Measurements from ENCODE around the gene RGL1. TPM values are rescaled to one million over a fixed set of nuclear protein-coding genes. Genes with fewer than 3 reads are reported as not detected.
A peak's percentile ranks its signal among the peaks of the same experiment; 100 is the strongest.

RGL1 gene
- total RNA-seq, 1 experiment from 2014 or later, result 0.03 TPM

DNA sequence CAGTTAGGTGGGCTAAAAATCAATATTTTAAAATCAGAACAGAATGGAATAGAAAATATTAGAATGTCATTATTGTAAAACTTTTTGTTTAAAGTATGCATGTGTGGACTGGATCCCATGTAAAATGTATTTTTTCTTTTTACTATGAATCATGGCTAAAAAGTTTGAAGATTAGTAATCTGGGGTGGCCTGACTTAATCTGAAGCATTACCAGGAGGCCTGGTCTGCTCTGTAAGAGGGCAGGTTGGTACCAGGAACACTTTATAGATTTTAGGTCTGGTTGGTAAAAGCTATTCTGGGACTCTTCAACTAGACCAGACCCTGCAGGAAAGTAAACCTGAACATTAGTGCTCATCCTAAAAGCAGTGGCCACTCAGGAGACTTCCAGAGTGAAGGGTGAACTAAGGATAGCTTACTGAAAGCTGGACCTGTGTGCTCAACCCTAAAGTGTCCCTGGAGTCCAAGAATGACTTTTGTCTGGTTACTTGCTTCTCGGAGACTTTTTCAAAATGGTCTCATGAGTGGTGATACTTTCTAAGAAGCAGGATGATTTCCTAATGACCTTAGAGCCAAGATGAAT is 16.5 kb downstream of the RGL1 start:
- no peak for DNase-seq (ENCODE audit: low spot score)

DNA sequence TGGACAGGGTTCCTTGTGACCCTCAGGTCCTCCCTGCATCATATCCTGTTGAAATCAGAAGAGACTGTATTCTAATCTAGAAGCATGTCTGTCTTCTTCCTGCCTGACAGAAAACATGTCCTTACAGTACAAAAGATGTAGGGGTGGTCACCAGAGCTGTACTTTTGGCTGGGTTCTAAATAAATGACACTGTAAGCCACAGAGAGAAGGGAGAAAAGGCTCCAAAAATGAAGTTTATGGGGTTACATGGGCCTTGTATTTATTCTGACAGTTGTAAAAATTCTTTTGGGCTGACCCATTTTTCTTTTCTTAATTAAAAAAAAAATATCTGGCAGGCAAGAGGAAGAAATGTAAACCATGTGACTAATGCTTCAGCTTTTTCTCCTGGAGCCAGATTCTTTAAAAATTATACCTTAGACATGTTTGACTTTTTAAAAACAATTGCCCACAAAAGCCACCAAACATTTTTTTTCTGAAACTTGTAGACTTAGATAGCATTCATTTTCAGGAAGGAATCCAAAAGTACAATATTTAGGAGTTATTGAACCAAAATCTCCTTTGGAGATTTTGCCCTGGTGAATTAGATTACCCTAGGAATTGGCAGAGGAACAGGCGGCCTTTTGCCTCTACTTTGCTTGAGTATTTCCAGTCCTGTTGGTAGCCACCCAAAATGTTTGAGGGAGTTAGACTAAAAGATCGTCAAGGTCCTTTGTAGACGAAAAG is 17.1 kb downstream of the RGL1 start:
- DNase-seq (ENCODE audit: low spot score), result no peak

DNA sequence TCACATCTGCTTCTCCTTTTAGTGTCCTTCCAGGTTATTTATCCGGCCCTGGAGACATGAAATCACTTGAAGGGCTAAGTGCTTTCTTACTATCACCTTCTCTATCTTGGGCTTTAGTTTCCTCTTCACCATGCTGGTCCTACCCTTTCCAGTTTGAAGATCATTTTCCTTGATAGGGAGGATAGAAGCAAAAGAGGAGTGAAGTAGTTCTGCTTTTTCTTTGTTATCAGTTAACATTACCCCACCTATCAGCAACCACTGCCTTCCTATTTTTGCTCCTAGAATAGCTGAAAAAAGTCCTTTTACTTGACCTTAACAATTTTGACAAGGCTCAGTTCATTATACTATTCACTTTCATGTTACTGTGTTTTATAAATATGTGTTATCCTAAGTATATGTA is 19.4 kb downstream of the RGL1 start:
- DNase-seq (ENCODE audit: low spot score), result no peak

- DNase-seq (ENCODE audit: low spot score), result no peak
These were observed 22.9 kb downstream of the RGL1 start for GRCh38 chr1:183827801-183828200.

- DNase-seq (ENCODE audit: low spot score), result no peak
These were observed 25.5 kb downstream of the RGL1 start for GRCh38 chr1:183830389-183830788.

DNA sequence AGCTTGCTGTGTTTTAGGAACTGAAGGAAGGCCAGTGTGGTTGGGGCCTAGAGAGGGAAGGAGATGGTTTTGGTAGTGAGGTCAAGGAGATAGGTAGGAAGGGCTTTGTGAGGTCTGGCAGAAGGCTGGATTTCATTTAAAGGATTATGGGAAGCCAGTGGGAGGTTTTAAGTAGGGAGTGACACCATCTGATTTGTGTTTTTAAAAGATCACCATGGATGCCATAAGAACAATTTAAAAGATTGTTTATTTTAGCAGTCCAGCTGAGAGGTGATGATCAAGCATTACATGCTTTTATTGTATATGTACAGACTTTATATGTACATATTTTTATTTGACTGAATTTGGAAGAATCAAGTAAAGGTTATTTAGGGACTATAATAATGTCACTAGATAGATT is 26.4 kb downstream of the RGL1 start:
- no peak for DNase-seq (ENCODE audit: low spot score)

- no peak for DNase-seq (ENCODE audit: low spot score)
These were observed 27.5 kb downstream of the RGL1 start for GRCh38 chr1:183832459-183832858.

- no peak for DNase-seq (ENCODE audit: low spot score)
These were observed 29.6 kb downstream of the RGL1 start for GRCh38 chr1:183834568-183834967.

DNA sequence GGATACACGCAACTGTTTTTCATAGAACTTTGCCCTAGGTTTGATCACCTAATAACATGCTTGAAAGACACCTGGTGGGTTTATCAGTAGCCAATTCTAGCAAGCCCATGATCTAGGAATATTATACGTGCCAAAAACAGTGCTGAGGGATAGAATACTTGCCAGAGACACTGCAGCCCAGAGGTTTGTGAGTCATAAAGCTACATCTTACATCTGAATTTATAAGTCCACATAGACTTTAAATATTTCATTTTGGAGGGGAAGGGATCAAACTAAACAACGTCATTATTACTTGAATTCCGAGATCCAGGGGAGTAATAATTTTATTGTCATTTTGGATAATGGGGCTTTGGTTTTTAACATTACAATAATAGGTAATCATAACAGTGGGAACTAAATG is 31.7 kb downstream of the RGL1 start:
- DNase-seq (ENCODE audit: low spot score), result no peak

GRCh38 chr1:183837062-183837461 is 32.1 kb downstream of the RGL1 start:
- DNase-seq (ENCODE audit: low spot score), result no peak

- no peak for DNase-seq (ENCODE audit: low spot score)
These were observed 33.3 kb downstream of the RGL1 start for GRCh38 chr1:183838221-183838620.

DNA sequence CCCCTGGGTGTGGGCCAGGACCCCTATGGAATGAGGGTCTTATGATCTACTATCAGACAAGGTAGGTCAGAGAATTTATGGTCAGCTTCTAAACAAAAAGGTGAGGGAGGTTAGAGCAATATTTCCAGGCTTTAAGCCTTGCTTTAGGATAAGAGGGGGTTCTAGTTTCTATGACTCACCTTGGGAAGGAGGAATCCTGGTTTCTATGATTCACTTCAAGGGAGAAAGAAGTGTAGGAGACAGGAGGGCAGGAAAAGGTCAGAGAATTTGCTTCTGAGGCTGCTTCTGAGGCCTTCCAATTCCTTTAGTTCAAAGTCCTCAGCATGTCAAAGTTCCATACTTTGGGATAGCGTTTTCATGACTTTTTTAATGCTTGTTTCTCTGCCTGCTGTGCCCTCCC is 35.2 kb downstream of the RGL1 start:
- no peak for DNase-seq (ENCODE audit: low spot score)

DNA sequence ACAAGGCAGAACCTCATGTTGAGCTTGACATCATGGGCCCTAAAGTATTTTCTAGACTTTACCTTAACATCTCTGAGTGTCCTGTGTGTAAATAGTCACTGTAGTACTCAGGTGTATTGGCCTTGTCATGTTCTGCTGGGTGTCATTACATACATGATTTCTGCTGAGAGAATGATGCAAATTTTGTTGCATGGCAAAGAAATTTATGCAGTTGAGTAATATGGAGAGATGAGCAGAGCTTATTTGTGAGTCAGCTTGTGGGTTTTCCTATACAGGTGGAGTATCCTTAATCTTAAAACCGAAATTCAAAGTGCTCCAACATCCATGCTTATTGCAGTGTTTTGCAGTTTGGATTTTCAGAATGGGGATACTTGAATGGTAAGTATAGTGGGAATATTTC is 36.6 kb downstream of the RGL1 start:
- DNase-seq (ENCODE audit: low spot score), result no peak

- DNase-seq (ENCODE audit: low spot score), result peak; percentile 37
These were observed 37.3 kb downstream of the RGL1 start for GRCh38 chr1:183841950-183842794.

- no peak for DNase-seq (ENCODE audit: low spot score)
These were observed 37.9 kb downstream of the RGL1 start for GRCh38 chr1:183842795-183843144.

DNA sequence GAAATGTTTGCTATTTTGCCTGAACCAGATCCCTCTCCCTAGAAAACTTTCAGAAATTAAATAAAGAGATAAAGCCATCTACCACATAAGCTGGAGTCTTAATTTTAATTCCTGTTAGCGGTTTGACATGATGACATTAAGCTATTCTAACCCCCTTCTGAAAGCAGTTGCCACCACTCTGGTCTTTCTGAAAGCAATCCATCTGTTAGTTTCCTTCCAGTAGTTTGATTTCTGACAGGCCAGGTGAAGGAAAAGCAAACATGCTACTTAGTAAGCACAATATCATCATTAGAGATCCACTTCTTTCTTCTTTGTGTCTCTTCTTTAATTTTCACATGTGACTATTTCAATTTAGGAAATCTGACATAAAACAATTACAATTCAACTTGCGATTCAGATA is 39.9 kb downstream of the RGL1 start:
- no peak for DNase-seq (ENCODE audit: low spot score)

GRCh38 chr1:183845681-183846080 is 40.8 kb downstream of the RGL1 start:
- DNase-seq (ENCODE audit: low spot score), result no peak

DNA sequence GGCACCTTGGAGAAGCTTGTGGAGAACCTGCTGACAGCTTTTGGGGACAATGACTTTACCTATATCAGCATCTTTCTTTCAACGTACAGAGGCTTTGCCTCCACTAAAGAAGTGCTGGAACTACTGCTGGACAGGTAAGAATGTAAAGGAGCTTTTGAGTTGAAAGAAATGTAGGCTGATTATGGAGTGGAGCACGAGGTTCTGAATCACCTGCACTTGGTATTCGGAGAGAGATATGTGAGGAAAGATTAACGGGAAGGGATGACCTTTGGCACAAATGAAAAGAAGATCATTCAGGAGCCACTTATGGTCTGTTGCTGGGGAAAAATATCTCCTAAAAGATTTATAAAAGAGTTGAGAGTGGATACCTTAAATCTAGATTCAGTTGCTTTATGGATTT is 42.7 kb downstream of the RGL1 start:
- no peak for DNase-seq (ENCODE audit: low spot score)

DNA sequence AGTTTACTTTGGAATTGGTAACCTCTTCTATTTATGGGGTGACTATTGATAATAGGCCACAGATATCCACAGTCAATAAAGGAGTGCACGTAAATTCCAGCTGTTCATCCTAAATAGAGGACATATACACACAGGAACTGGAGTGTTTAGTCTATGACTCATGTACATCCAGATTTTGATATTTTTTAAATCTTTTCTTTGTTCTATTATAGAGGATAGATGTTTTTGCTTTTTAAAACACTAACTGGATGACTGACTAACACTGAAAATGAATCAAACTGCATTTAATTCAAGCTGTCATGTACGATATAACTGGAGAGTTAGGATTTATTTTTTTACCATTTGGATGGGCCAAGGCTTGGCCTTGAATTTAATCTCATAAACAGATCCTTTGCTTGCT is 45.9 kb downstream of the RGL1 start:
- no peak for DNase-seq (ENCODE audit: low spot score)

DNA sequence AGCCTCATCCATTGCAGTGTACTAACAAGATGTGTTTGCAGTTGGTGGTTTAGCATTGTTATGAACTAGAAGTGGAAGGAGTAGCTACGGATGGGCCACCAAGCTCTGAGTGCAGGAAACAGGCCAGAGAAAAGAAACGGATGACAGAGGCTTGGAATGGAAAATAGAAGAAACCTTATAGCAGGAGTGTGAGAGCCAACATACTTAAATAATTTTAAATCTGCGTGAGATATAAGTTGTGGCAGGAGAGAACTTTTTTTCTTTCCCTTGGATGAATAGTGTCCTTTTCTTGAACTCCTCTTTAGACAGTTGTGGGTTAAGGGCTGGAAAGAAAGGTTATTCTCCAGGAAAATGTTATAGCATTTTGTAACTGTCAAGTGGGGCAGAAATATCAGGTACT is 54.2 kb downstream of the RGL1 start:
- no peak for DNase-seq (ENCODE audit: low spot score)

DNA sequence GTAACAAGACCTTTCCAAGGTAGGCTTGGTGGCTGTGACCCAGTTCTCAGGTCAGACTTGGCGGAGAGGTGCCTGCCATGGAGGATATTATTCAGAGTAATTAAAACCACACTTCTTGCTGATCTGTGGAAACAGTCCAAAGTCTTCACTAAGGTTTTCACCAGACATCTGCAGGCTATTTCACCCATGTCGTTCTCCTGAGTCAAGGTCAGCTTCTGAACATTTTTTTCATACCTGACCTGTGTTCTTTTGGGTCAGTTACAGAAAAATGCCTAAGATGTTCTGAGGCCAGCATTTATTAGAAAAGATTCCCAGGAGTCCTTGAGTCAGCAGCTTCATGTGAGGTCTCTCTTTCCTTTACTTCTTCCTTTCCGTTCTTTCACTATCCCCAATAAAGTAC is 54.9 kb downstream of the RGL1 start:
- DNase-seq (ENCODE audit: low spot score), result no peak

DNA sequence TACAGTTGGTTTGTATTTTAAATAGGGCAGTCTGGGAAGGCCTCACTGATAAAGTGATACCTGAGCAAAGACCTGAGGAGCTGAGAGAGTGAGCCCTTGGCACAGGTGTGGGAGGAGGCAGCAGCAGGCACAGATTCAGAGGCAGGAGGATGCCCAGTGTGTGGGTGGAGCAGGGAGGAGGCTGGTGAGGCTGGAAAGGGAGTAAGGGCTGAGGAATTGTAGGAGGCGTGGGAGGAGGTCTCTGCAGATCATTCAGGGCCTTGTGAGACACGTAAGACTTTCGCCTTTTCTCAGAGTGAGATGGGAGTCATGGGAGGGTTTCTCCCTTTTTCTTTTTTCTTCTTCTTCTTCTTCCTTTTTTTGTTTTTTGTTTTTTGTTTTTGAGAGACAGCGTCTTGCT is 58.0 kb downstream of the RGL1 start:
- no peak for DNase-seq (ENCODE audit: low spot score)

GRCh38 chr1:183863852-183864251 is 58.9 kb downstream of the RGL1 start:
- DNase-seq (ENCODE audit: low spot score), result no peak

All from HT-29 (cell line).